Measurements from ENCODE around the gene ZBTB3. TPM values are rescaled to one million over a fixed set of nuclear protein-coding genes. Genes with fewer than 3 reads are reported as not detected.

The ZBTB3 gene
- total RNA-seq, 6 experiments from 2014 or later: 7.9 to 10.8 (median 8.9) TPM

DNA sequence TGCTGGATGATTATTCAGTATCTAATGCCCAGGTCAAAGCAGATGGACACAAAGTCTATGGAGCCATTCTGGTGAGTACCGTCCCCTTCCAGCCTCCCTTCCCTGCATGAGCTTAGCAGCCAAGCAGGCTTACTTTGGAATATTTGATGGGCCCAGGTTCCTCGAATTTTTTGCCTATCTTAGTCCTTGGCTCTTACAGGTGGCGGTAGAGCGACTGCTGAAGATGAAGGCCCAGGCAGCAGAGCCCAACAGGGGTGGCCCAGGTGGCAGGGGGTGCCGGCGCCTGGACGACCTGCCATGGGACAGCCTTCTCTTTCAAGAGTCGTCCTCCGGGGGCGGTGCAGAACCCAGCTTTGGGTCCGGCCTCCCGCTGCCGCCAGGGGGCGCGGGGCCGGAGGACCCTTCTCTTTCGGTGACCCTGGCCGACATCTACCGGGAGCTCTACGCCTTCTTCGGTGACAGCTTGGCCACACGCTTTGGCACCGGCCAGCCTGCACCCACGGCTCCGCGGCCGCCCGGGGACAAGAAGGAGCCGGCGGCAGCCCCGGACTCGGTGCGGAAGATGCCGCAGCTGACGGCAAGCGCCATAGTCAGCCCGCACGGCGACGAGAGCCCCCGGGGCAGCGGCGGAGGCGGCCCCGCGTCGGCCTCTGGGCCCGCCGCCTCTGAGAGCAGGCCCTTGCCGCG is 32.5 kb upstream of the ZBTB3 start:
- peaks cover 4% of the 10 kb centered on the region for H3K27me3 Mint-ChIP-seq (ENCODE audit: insufficient read depth)
- H3K27ac Mint-ChIP-seq: peak overlapping the region; percentile 74
- H3K36me3 Mint-ChIP-seq (ENCODE audit: low read depth): peaks cover 13% of the 10 kb centered on the region
- H3K4me3 Mint-ChIP-seq: peak overlapping the region; percentile 87
- H3K9me3 Mint-ChIP-seq: no peaks in the 10 kb centered on the region
- DNase-seq: peak; percentile 65
- TF ChIP-seq, protein P1, sequence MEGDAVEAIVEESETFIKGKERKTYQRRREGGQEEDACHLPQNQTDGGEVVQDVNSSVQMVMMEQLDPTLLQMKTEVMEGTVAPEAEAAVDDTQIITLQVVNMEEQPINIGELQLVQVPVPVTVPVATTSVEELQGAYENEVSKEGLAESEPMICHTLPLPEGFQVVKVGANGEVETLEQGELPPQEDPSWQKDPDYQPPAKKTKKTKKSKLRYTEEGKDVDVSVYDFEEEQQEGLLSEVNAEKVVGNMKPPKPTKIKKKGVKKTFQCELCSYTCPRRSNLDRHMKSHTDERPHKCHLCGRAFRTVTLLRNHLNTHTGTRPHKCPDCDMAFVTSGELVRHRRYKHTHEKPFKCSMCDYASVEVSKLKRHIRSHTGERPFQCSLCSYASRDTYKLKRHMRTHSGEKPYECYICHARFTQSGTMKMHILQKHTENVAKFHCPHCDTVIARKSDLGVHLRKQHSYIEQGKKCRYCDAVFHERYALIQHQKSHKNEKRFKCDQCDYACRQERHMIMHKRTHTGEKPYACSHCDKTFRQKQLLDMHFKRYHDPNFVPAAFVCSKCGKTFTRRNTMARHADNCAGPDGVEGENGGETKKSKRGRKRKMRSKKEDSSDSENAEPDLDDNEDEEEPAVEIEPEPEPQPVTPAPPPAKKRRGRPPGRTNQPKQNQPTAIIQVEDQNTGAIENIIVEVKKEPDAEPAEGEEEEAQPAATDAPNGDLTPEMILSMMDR (IDR thresholded peaks at IDR 0.05): peak; percentile 94
- peaks cover 44% of the 10 kb centered on the region for H3K4me1 Mint-ChIP-seq (ENCODE audit: low read depth)

GRCh38 chr11:62782753-62783152 is 28.8 kb upstream of the ZBTB3 start:
- Mint-ChIP-seq H3K27ac (no peak overlapping the region), H3K4me1 (ENCODE audit: low read depth) (peaks cover 12% of the 10 kb centered on the region), H3K4me3 (no peak overlapping the region), H3K9me3 (no peaks in the 10 kb centered on the region), H3K36me3 (ENCODE audit: low read depth) (no peaks in the 10 kb centered on the region), H3K27me3 (ENCODE audit: insufficient read depth) (peaks cover 3% of the 10 kb centered on the region)
- DNase-seq: no peak
- TF ChIP-seq, protein P1 (IDR thresholded peaks at IDR 0.05): no peak

- peaks cover 15% of the 10 kb centered on the region for H3K36me3 Mint-ChIP-seq (ENCODE audit: low read depth)
- H3K4me3 Mint-ChIP-seq: no peak overlapping the region
- no peaks in the 10 kb centered on the region for H3K4me1 Mint-ChIP-seq (ENCODE audit: low read depth)
Observed at GRCh38 chr11:62778441-62778840, 24.5 kb upstream of the ZBTB3 start.

DNA sequence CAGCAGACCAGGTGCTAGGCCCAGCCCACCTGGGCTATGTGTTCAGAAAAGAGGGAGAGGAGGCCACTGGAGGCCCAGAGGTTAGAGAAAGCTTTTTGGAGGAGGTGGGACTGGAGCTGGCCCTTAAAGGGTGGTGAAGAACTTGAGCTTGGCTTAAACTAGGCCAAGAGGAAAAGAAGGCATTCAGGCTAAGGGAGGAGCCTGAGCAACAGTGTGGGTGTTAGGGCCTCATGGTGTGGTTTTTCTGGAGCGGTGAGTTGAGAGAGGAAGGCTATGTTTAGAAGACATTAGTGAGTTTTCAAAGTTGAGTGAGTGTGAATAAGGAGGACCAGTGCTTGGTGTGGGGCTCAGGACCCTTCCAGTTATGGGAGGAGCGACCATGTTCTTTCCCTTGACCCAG is 23.4 kb upstream of the ZBTB3 start:
- H3K4me3 Mint-ChIP-seq: no peak overlapping the region
- TF ChIP-seq, protein P1 (IDR thresholded peaks at IDR 0.05): no peak
- H3K36me3 Mint-ChIP-seq (ENCODE audit: low read depth): peaks cover 16% of the 10 kb centered on the region
- H3K4me1 Mint-ChIP-seq (ENCODE audit: low read depth): no peaks in the 10 kb centered on the region
- no peaks in the 10 kb centered on the region for H3K9me3 Mint-ChIP-seq
- no peaks in the 10 kb centered on the region; the same call in 1 of the 2 replicates for H3K27me3 Mint-ChIP-seq (ENCODE audit: insufficient read depth)
- no peak overlapping the region for H3K27ac Mint-ChIP-seq
- DNase-seq: no peak

More at GRCh38 chr11:62778441-62778840, 24.5 kb upstream of the ZBTB3 start:
- H3K27me3 Mint-ChIP-seq (ENCODE audit: insufficient read depth): no peaks in the 10 kb centered on the region; the same call in 1 of the 2 replicates
- H3K9me3 Mint-ChIP-seq: no peaks in the 10 kb centered on the region
- DNase-seq: no peak
- peak overlapping the region; percentile 11 for H3K27ac Mint-ChIP-seq
- TF ChIP-seq, protein P1 (IDR thresholded peaks at IDR 0.05): no peak

DNA sequence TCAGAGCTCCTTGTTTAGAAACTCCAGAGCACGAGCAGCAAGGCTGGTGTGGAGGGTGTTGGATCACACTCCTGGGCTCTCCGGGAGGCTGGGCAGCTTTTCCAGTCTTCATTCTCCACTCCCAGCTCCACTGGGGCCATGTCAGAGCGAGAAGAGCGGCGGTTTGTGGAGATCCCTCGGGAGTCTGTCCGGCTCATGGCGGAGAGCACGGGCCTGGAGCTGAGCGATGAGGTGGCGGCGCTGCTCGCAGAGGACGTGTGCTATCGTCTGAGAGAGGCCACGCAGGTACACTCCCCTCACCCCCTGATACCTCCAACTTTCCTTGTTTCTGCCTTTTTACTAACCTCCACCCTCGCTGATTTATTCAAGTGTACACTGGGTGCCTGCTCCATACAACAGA is 21.7 kb upstream of the ZBTB3 start:
- Mint-ChIP-seq H3K4me3 (no peak overlapping the region), H3K9me3 (no peaks in the 10 kb centered on the region), H3K27me3 (ENCODE audit: insufficient read depth) (no peaks in the 10 kb centered on the region), H3K27ac (no peak overlapping the region; the same call in 1 of the 2 replicates), H3K4me1 (ENCODE audit: low read depth) (peaks cover 12% of the 10 kb centered on the region), H3K36me3 (ENCODE audit: low read depth) (peaks cover 16% of the 10 kb centered on the region)
- no peak for DNase-seq
- TF ChIP-seq, protein P1 (IDR thresholded peaks at IDR 0.05): no peak

Measured in HFFc6 (cell line).